Measurements from ENCODE around the gene GRK7.
"Not testable (repeated sequence)": the region's sequence is repeated elsewhere in the genome, so short reads cannot be mapped to it uniquely, and the experiment has no call there.

Gene GRK7

GRCh38 chr3:141788149-141788548 is 24.9 kb downstream of the GRK7 start:
- DNase-seq: no peak
- Histone ChIP-seq H3K27me3 (no peaks in the 10 kb centered on the region), H3K4me3 (ENCODE audit: low read depth, low read length) (no peak overlapping the region), H3K4me1 (no peaks in the 10 kb centered on the region), H3K9me3 (no peaks in the 10 kb centered on the region), H3K36me3 (no peaks in the 10 kb centered on the region)
- no peak for TF ChIP-seq CTCF (IDR thresholded peaks at IDR 0.05; ENCODE audit: low read depth, low read length)

GRCh38 chr3:141788750-141789149 is 25.5 kb downstream of the GRK7 start:
- H3K36me3 ChIP-seq; H3K4me1 ChIP-seq; DNase-seq; H3K27me3 ChIP-seq; H3K9me3 ChIP-seq; H3K4me3 ChIP-seq (ENCODE audit: low read depth, low read length): not testable (repeated sequence)

- Histone ChIP-seq H3K27me3 (no peaks in the 10 kb centered on the region), H3K4me3 (ENCODE audit: low read depth, low read length) (no peak overlapping the region), H3K4me1 (no peaks in the 10 kb centered on the region), H3K9me3 (no peaks in the 10 kb centered on the region), H3K36me3 (no peaks in the 10 kb centered on the region)
- peak; percentile 19 for DNase-seq
- no peak for TF ChIP-seq CTCF (IDR thresholded peaks at IDR 0.05; ENCODE audit: low read depth, low read length)
Observed at GRCh38 chr3:141789281-141789680, 26.1 kb downstream of the GRK7 start.

- no peak overlapping the region for H3K4me3 ChIP-seq (ENCODE audit: low read depth, low read length)
- no peaks in the 10 kb centered on the region for H3K27me3 ChIP-seq
- DNase-seq: no peak
- no peak for TF ChIP-seq CTCF (IDR thresholded peaks at IDR 0.05; ENCODE audit: low read depth, low read length)
- H3K36me3 ChIP-seq: no peaks in the 10 kb centered on the region
- H3K4me1 ChIP-seq: no peaks in the 10 kb centered on the region
- H3K9me3 ChIP-seq: no peaks in the 10 kb centered on the region
Observed at GRCh38 chr3:141790171-141790570, 27.0 kb downstream of the GRK7 start.

GRCh38 chr3:141792495-141792894 is 29.3 kb downstream of the GRK7 start:
- Histone ChIP-seq H3K27me3 (no peaks in the 10 kb centered on the region), H3K36me3 (no peaks in the 10 kb centered on the region), H3K4me3 (ENCODE audit: low read depth, low read length) (no peak overlapping the region), H3K9me3 (no peaks in the 10 kb centered on the region), H3K4me1 (peaks cover 8% of the 10 kb centered on the region)
- no peak for DNase-seq
- TF ChIP-seq CTCF (IDR thresholded peaks at IDR 0.05; ENCODE audit: low read depth, low read length): no peak

- Histone ChIP-seq H3K9me3 (no peaks in the 10 kb centered on the region), H3K4me3 (ENCODE audit: low read depth, low read length) (no peak overlapping the region), H3K36me3 (no peaks in the 10 kb centered on the region), H3K4me1 (peaks cover 8% of the 10 kb centered on the region), H3K27me3 (no peaks in the 10 kb centered on the region)
- no peak for TF ChIP-seq CTCF (IDR thresholded peaks at IDR 0.05; ENCODE audit: low read depth, low read length)
- DNase-seq: no peak
Observed at GRCh38 chr3:141793476-141794260, 30.5 kb downstream of the GRK7 start.
